Measurements from ENCODE around the gene NOS1AP.

NOS1AP gene

GRCh38 chr1:162360237-162360873 lies 290.9 kb downstream of the NOS1AP start:
- DNase-seq (ENCODE audit: low read depth in 3 of 3, low spot score in 1 of 3) = no peak

GRCh38 chr1:162360874-162361260 lies 291.4 kb downstream of the NOS1AP start:
- no peak for DNase-seq (ENCODE audit: low read depth in 3 of 3, low spot score in 1 of 3)

GRCh38 chr1:162361349-162361748 lies 291.9 kb downstream of the NOS1AP start:
- DNase-seq (ENCODE audit: low read depth in 3 of 3, low spot score in 1 of 3) = no peak

GRCh38 chr1:162363823-162364222 lies 294.3 kb downstream of the NOS1AP start:
- DNase-seq (ENCODE audit: low read depth in 3 of 3, low spot score in 1 of 3) = no peak

- DNase-seq (ENCODE audit: low read depth in 3 of 3, low spot score in 1 of 3) = no peak
Observed at GRCh38 chr1:162364498-162364897, 295.0 kb downstream of the NOS1AP start.

GRCh38 chr1:162365284-162366020 lies 296.0 kb downstream of the NOS1AP start:
- DNase-seq (ENCODE audit: low read depth in 3 of 3, low spot score in 1 of 3) = no peak

GRCh38 chr1:162366149-162366548 lies 296.7 kb downstream of the NOS1AP start:
- no peak for DNase-seq (ENCODE audit: low read depth in 3 of 3, low spot score in 1 of 3)

- DNase-seq (ENCODE audit: low read depth in 3 of 3, low spot score in 1 of 3) = no peak
Observed at GRCh38 chr1:162366671-162367070, 297.2 kb downstream of the NOS1AP start.

- DNase-seq (ENCODE audit: low read depth in 3 of 3, low spot score in 1 of 3) = no peak
Observed at GRCh38 chr1:162367073-162367472, 297.6 kb downstream of the NOS1AP start.

- DNase-seq (ENCODE audit: low read depth in 3 of 3, low spot score in 1 of 3) = no peak
Observed at GRCh38 chr1:162367772-162368171, 298.3 kb downstream of the NOS1AP start.

- no peak for DNase-seq (ENCODE audit: low read depth in 3 of 3, low spot score in 1 of 3)
Observed at GRCh38 chr1:162368451-162368850, 299.0 kb downstream of the NOS1AP start.

GRCh38 chr1:162369571-162369970 lies 300.1 kb downstream of the NOS1AP start:
- no peak for DNase-seq (ENCODE audit: low read depth in 3 of 3, low spot score in 1 of 3)

- DNase-seq (ENCODE audit: low read depth in 3 of 3, low spot score in 1 of 3) = no peak
Observed at GRCh38 chr1:162370161-162370560, 300.7 kb downstream of the NOS1AP start.

- DNase-seq (ENCODE audit: low read depth in 3 of 3, low spot score in 1 of 3) = no peak
Observed at GRCh38 chr1:162370721-162371120, 301.2 kb downstream of the NOS1AP start.

- DNase-seq (ENCODE audit: low read depth in 3 of 3, low spot score in 1 of 3) = no peak
Observed at GRCh38 chr1:162371611-162372010, 302.1 kb downstream of the NOS1AP start.

GRCh38 chr1:162372159-162373071 lies 302.9 kb downstream of the NOS1AP start:
- no peak for DNase-seq (ENCODE audit: low read depth in 3 of 3, low spot score in 1 of 3)

GRCh38 chr1:162373072-162373427 lies 303.6 kb downstream of the NOS1AP start:
- no peak for DNase-seq (ENCODE audit: low read depth in 3 of 3, low spot score in 1 of 3)

- no peak for DNase-seq (ENCODE audit: low read depth in 3 of 3, low spot score in 1 of 3)
Observed at GRCh38 chr1:162373541-162374260, 304.2 kb downstream of the NOS1AP start.

- no peak for DNase-seq (ENCODE audit: low read depth in 3 of 3, low spot score in 1 of 3)
Observed at GRCh38 chr1:162374406-162374805, 304.9 kb downstream of the NOS1AP start.

- no peak for DNase-seq (ENCODE audit: low read depth in 3 of 3, low spot score in 1 of 3)
Observed at GRCh38 chr1:162375463-162375862, 306.0 kb downstream of the NOS1AP start.

- DNase-seq (ENCODE audit: low read depth in 3 of 3, low spot score in 1 of 3) = no peak
Observed at GRCh38 chr1:162376691-162377090, 307.2 kb downstream of the NOS1AP start, which contains the start of gene SPATA46. Gene SPATA46 (minus strand): TSS chr1:162376854. CDS start chr1:162376790, 64 bp downstream.

Measured in stimulated activated CD4-positive, alpha-beta T cell treated with anti-CD3 and anti-CD28 coated beads, TNF-alpha, amount 100 ng/mL, for 1 hour (primary cell).